ENCODE data around the gene AUTS2. TPM values are rescaled to one million over a fixed set of nuclear protein-coding genes. Genes with fewer than 3 reads are reported as not detected.

The AUTS2 gene
- total RNA-seq, 2 donors from 2014 or later: 8.6 TPM

GRCh38 chr7:69762821-69763352, 164.6 kb downstream of the AUTS2 start:
- TF ChIP-seq CTCF (IDR thresholded peaks at IDR 0.05): no peak
- no peaks in the 10 kb centered on the region for H3K9me3 ChIP-seq
- H3K27me3 ChIP-seq: no peaks in the 10 kb centered on the region
- no peak for DNase-seq (ENCODE audit: low spot score)
- H3K4me3 ChIP-seq: no peak overlapping the region
- H3K27ac ChIP-seq: no peak overlapping the region
- H3K36me3 ChIP-seq: no peaks in the 10 kb centered on the region
- H3K4me1 ChIP-seq: peaks cover 0 to 2% of the 10 kb centered on the region in 2 donors

- TF ChIP-seq CTCF (IDR thresholded peaks at IDR 0.05): no peak
- Histone ChIP-seq H3K9me3 (no peaks in the 10 kb centered on the region), H3K27ac (no peak overlapping the region), H3K4me1 (no peaks in the 10 kb centered on the region), H3K4me3 (no peak overlapping the region), H3K36me3 (no peaks in the 10 kb centered on the region), H3K27me3 (no peaks in the 10 kb centered on the region)
- no peak for DNase-seq (ENCODE audit: low spot score)
Observed at GRCh38 chr7:69763513-69763912, 165.2 kb downstream of the AUTS2 start.

GRCh38 chr7:69764147-69764546, 165.9 kb downstream of the AUTS2 start:
- H3K27ac ChIP-seq: no peak overlapping the region
- TF ChIP-seq CTCF (IDR thresholded peaks at IDR 0.05): no peak
- H3K36me3 ChIP-seq: no peaks in the 10 kb centered on the region
- no peaks in the 10 kb centered on the region for H3K4me1 ChIP-seq
- H3K4me3 ChIP-seq: no peak overlapping the region
- no peaks in the 10 kb centered on the region for H3K27me3 ChIP-seq
- no peaks in the 10 kb centered on the region for H3K9me3 ChIP-seq
- DNase-seq (ENCODE audit: low spot score): no peak

DNA sequence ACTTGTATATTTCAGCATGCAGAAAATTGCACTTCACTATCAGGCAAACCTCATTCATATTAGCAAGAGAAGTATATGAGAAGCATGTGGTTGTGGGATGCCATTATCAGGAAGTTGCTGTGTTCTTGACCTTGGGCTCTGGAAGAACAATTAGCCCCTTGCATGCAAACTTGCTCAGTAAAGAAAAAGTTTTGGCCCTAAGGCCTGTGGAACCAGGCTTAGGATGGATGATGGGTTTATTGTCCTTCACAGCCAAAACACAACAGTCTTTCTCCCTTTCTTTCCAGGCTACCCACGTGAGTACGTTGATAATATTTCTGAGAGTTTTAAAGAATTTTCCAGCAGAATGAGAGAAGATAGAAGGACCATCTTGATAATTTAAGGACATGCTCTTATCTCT, 166.4 kb downstream of the AUTS2 start:
- Histone ChIP-seq H3K27ac (no peak overlapping the region), H3K27me3 (no peaks in the 10 kb centered on the region), H3K4me1 (no peaks in the 10 kb centered on the region), H3K4me3 (no peak overlapping the region), H3K36me3 (no peaks in the 10 kb centered on the region), H3K9me3 (no peaks in the 10 kb centered on the region)
- no peak for TF ChIP-seq CTCF (IDR thresholded peaks at IDR 0.05)
- DNase-seq (ENCODE audit: low spot score): no peak

GRCh38 chr7:69765879-69766278, 167.6 kb downstream of the AUTS2 start:
- DNase-seq (ENCODE audit: low spot score): no peak
- H3K9me3 ChIP-seq: no peaks in the 10 kb centered on the region
- no peaks in the 10 kb centered on the region for H3K36me3 ChIP-seq
- no peaks in the 10 kb centered on the region for H3K27me3 ChIP-seq
- TF ChIP-seq CTCF (IDR thresholded peaks at IDR 0.05): no peak
- no peaks in the 10 kb centered on the region for H3K4me1 ChIP-seq
- H3K4me3 ChIP-seq: no peak overlapping the region
- H3K27ac ChIP-seq: no peak overlapping the region

GRCh38 chr7:69768986-69769595, 170.8 kb downstream of the AUTS2 start:
- H3K4me3 ChIP-seq: no peak overlapping the region
- no peak for DNase-seq (ENCODE audit: low spot score)
- no peaks in the 10 kb centered on the region for H3K9me3 ChIP-seq
- no peaks in the 10 kb centered on the region for H3K27me3 ChIP-seq
- TF ChIP-seq CTCF (IDR thresholded peaks at IDR 0.05): no peak
- no peaks in the 10 kb centered on the region for H3K4me1 ChIP-seq
- no peaks in the 10 kb centered on the region for H3K36me3 ChIP-seq
- H3K27ac ChIP-seq: no peak overlapping the region

All from right atrium auricular region (tissue), 2 donors.